ENCODE measurements around the gene LFNG.

DNA sequence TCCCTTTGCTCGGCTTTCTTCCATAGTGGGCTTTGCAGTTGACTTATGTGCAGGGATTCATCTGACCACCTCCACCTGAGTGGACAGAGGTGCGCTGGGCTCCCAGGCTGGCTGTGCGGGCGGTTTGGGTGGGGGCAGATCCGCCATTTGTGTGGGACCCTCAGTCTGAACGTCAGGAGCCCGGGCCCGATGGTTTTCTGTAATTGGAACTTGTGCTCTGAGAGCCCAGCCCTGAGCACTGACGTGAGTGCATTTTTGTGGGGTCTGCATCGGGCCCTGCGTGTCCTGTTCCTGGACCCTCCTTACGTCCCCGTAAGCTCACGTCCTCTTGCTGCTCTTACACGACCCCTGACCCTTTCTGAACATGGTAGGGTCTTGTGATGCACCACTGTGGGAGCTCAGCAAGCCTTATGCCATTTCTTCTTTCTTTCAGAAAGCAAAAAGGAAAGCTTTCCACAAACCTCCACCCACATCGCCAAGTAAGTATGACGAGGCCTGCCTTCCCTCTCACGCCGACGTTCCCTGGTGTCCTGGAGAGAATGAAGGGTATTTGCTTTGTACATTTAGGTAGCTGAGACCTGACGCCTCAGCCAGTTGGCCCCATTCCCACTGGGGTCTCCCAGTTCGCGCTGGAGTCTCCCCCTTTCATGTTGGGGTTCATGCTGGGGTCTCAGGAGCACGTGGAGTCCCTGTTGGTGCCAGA is 49.1 kb downstream of the LFNG start:
- TF ChIP-seq, protein P1, sequence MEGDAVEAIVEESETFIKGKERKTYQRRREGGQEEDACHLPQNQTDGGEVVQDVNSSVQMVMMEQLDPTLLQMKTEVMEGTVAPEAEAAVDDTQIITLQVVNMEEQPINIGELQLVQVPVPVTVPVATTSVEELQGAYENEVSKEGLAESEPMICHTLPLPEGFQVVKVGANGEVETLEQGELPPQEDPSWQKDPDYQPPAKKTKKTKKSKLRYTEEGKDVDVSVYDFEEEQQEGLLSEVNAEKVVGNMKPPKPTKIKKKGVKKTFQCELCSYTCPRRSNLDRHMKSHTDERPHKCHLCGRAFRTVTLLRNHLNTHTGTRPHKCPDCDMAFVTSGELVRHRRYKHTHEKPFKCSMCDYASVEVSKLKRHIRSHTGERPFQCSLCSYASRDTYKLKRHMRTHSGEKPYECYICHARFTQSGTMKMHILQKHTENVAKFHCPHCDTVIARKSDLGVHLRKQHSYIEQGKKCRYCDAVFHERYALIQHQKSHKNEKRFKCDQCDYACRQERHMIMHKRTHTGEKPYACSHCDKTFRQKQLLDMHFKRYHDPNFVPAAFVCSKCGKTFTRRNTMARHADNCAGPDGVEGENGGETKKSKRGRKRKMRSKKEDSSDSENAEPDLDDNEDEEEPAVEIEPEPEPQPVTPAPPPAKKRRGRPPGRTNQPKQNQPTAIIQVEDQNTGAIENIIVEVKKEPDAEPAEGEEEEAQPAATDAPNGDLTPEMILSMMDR (conservative IDR thresholded peaks at IDR 0.05 in 1 of 2, IDR thresholded peaks at IDR 0.05 in 1 of 2; ENCODE audit: extremely low read depth in 1 of 2, insufficient read depth in 1 of 2, low read depth in 1 of 2, low read length in 2 of 2): no peak
- TF ChIP-seq EZH2 (IDR thresholded peaks at IDR 0.05; ENCODE audit: borderline replicate concordance, low read length): no peak
